GM06990 (cell line): Measurements from ENCODE around the gene TBC1D5.

ENCODE experiments used
- DNase-seq: peaks from one replicate; pipeline ENCODE4 v3.0.0-alpha.2; 2011; ENCODE audit not compliant: insufficient read length; ENCODE audit errors: extremely low read depth
- H3K27me3 ChIP-seq: replicated peaks from 2 replicates; pipeline ENCODE4 v1.6.0; 2011; ENCODE audit warnings: low read length; ENCODE audit not compliant: control insufficient read depth, insufficient read depth
- H3K36me3 ChIP-seq: 2 replicates; pipeline ENCODE4 v1.5.1; 2011; ENCODE audit warnings: low read length; ENCODE audit not compliant: control insufficient read depth, insufficient read depth
- H3K4me3 ChIP-seq: replicated peaks from 2 replicates; pipeline ENCODE4 v1.5.1; 2011; ENCODE audit warnings: low read depth, mild to moderate bottlenecking, control low read depth, low read length
- TF ChIP-seq, protein P1 (sequence below): IDR thresholded peaks from 2 replicates; pipeline ENCODE4 v1.5.1; 2011; ENCODE audit warnings: low read length, control low read depth, mild to moderate bottlenecking, inconsistent platforms; ENCODE audit not compliant: insufficient read depth, poor library complexity, severe bottlenecking

TBC1D5 gene

DNA sequence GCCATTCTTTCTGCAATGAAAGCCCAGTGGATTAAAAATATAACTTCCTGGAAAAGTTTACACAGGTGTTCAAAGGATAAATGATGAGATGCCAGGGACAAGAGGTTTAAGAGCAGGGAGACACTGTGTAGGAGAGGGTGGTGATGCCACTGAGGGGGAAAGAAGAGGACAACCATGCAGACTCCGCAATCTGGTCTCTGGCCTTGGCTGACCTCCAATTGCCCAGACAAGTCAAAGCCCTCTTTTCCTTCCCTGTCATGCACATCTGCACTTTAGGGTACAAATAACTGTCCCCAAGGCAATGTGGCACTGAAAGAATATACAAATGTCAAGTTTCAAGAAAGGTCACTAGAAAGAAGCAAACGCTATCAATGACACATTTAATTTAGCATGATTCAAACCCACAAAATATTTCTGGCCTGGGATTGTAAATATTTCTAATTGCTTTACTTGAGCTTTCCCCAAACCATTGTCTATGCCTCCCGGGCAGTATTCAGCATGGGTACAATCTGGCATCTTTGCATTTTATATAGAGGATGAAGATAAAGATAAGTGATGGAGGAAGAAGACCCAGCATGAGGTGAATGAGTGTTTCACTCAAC is 538.3 kb downstream of the TBC1D5 start:
- H3K36me3 ChIP-seq: no peaks in the 10 kb centered on the region; the same call in 1 of the 2 replicates
- no peaks in the 10 kb centered on the region for H3K27me3 ChIP-seq
- no peak overlapping the region for H3K4me3 ChIP-seq
- DNase-seq: no peak
- TF ChIP-seq, protein P1, sequence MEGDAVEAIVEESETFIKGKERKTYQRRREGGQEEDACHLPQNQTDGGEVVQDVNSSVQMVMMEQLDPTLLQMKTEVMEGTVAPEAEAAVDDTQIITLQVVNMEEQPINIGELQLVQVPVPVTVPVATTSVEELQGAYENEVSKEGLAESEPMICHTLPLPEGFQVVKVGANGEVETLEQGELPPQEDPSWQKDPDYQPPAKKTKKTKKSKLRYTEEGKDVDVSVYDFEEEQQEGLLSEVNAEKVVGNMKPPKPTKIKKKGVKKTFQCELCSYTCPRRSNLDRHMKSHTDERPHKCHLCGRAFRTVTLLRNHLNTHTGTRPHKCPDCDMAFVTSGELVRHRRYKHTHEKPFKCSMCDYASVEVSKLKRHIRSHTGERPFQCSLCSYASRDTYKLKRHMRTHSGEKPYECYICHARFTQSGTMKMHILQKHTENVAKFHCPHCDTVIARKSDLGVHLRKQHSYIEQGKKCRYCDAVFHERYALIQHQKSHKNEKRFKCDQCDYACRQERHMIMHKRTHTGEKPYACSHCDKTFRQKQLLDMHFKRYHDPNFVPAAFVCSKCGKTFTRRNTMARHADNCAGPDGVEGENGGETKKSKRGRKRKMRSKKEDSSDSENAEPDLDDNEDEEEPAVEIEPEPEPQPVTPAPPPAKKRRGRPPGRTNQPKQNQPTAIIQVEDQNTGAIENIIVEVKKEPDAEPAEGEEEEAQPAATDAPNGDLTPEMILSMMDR: no peak

DNA sequence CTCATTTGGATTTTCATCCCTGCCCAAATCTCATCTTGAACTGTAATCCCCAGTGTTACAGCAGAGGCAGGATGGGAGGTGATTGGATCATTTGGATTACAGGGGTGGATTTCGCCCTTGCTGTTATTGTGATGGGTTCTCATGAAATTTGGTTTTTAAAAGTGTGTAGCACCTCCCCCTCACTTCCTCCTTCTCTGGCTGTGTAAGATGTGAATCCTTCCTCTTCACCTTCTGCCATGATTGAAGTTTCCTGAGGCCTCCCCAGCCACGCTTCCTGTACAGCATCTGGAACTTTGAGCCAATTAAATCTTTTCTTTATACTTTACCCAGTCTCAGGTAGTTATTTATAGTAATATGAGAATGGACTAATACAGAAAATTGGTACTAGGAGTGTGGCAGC is 540.9 kb downstream of the TBC1D5 start:
- Histone ChIP-seq H3K36me3 (no peaks in the 10 kb centered on the region; the same call in none of the 2 replicates), H3K27me3 (no peaks in the 10 kb centered on the region), H3K4me3 (no peak overlapping the region)
- TF ChIP-seq, protein P1: no peak
- no peak for DNase-seq

DNA sequence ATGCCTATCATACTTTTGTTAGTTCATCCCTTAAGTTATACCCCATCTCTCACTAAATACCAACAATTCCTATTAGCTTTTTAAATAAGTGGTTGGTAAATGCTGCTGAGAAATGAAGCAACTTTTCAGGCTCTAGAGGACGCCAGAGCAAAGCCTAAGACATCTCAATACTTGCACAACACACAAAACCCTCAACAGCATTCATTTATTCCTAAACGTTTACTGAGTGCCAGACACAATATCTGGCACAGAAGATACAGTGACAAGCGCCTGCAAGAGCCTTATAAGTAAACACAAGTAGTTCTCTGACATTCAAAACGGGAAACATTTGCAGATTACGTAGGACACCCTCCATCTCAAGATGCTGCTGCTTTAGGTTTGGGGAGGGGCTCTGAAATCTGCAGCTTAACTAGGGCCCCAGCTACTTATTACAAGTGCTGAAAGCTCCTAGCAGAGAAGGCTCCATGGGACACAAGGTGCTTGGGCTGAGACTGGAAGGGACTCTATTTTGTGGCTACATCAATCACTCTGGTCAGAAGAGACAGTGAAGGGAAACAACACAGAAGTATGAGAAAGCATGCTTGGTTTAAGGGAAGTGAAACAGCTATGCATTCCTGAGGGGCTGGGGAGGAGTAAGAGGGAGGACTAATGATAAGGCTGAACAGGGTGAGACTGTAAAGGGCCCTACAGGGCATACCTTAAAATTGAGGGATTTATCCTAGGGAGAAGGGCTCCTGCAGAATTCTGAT is 546.4 kb downstream of the TBC1D5 start:
- no peak overlapping the region for H3K4me3 ChIP-seq
- H3K27me3 ChIP-seq: no peaks in the 10 kb centered on the region
- TF ChIP-seq, protein P1: peak; percentile 26
- no peaks in the 10 kb centered on the region; the same call in 1 of the 2 replicates for H3K36me3 ChIP-seq
- peak; percentile 50 for DNase-seq

DNA sequence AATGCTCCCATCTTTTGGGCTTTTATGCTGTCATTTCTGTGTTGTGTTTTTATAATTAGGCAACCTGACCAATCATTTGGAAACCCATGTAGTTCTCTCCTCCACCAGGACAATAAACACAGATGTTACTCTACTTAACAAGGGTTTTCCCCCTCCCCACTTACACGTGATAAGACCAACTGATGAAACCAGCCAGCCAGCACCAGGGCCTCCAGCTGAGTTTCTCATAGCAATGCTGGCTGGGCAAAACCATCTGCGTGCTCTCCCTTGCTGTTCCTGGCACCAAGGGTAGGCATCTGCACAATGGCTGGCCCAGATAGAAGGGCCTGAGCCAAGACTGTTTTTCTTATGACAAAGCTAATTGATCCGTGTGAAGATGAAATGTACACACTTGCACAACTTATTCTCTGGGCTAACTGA is 547.2 kb downstream of the TBC1D5 start:
- no peaks in the 10 kb centered on the region; the same call in 1 of the 2 replicates for H3K36me3 ChIP-seq
- DNase-seq: peak; percentile 62
- H3K27me3 ChIP-seq: no peaks in the 10 kb centered on the region
- H3K4me3 ChIP-seq: no peak overlapping the region
- TF ChIP-seq, protein P1: no peak

DNA sequence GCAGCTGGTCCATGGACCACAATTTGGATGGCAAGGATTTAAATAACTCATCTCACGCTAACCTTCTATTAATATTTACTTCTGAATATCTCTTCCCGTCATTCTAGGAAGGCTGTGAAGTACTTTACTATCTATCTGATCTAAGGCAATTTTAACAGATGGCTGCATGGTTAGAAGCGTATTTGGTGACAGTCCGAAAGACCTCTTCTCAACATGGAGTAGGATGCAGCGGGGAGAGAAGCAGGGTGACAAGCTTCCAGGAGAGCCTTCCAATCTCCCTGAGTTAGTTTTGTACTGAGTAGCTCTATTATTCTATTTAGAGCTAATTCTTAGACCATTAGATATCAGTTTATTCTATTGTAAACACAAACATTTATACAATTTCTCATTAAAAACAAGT is 548.3 kb downstream of the TBC1D5 start:
- H3K36me3 ChIP-seq: no peaks in the 10 kb centered on the region; the same call in 1 of the 2 replicates
- TF ChIP-seq, protein P1: no peak
- H3K27me3 ChIP-seq: no peaks in the 10 kb centered on the region
- DNase-seq: no peak
- H3K4me3 ChIP-seq: no peak overlapping the region
